Activated naive CD4-positive, alpha-beta T cell treated with anti-CD3 and anti-CD28 coated beads for 36 hours (primary cell): ENCODE data around the gene NECAP2. TPM values are rescaled to one million over a fixed set of nuclear protein-coding genes. Genes with fewer than 3 reads are reported as not detected.
A peak's percentile ranks its signal among the peaks of the same experiment; 100 is the strongest.
"Not testable (repeated sequence)": the region's sequence is repeated elsewhere in the genome, so short reads cannot be mapped to it uniquely, and the experiment has no call there.

Experiments
- CTCF ChIA-PET: fragments of 350-600 bp; sonication (Branson Sonifier 250); formaldehyde crosslinking; loops from one replicate; lab custom pipeline; 2021; ENCODE audit warnings: antibody characterized with exemption; lab: Charles Lee
- DNase-seq: peaks from one replicate; pipeline ENCODE4 v3.0.0-alpha.2; 2020
- H3K27ac Mint-ChIP-seq: one replicate; pipeline ENCODE4 v1.8.0; 2021; ENCODE audit warnings: mild to moderate bottlenecking, mixed read lengths
- H3K27me3 Mint-ChIP-seq: one replicate; pipeline ENCODE4 v1.8.0; 2021; ENCODE audit warnings: low read depth, mixed read lengths
- H3K36me3 Mint-ChIP-seq: one replicate; pipeline ENCODE4 v1.8.0; 2021; ENCODE audit warnings: low read depth, mixed read lengths
- H3K4me1 Mint-ChIP-seq: one replicate; pipeline ENCODE4 v1.8.0; 2021; ENCODE audit warnings: low read depth, mixed read lengths
- H3K4me3 Mint-ChIP-seq: one replicate; pipeline ENCODE4 v1.8.0; 2021; ENCODE audit warnings: mild to moderate bottlenecking, moderate library complexity, mixed read lengths
- H3K9me3 Mint-ChIP-seq: one replicate; pipeline ENCODE4 v1.8.0; 2021; ENCODE audit warnings: mixed read lengths
- intact Hi-C: fragments of 100-400 bp; cut with micrococcal nuclease; formaldehyde crosslinking; loops from one replicate; pipeline ENCODE4 v1.15.1; 2023
- total RNA-seq, 2 experiments: library from RNA; stranded (reverse); gene quantifications; one replicate each; pipeline ENCODE4 v1.2.3, GENCODE V29; 2021

Gene NECAP2
- total RNA-seq, 2 experiments from 2014 or later, result 53.3 to 53.4 TPM

DNA sequence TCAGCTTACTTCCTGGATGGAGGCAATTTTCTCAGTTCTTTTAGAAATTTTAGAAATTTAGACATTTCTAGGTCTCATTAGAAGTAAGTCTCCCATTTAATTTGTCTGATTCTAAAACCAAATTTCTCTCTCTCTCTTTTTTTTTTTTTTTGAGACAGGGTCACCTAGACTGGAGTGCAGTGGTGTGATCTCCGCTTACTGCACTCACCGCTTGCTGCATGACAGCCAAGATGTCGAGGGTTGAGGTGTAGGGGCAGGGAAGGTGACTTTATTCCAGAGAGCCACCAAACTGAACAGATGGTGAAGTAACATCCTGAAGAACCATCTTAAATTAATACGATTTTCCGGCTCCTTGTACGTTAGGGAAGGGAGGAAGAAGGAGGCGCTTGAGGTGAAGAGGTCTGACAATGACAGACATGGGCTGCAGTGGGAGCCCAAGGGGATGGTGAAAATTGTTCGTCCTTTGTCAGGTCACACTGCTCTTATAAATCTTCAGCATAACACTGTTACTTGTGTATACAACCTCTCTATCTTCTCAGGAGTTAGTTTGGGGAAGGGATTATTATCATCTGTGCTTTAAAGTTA, 68.4 kb downstream of the NECAP2 start:
- H3K4me3 Mint-ChIP-seq, CTCF ChIA-PET, intact Hi-C loops, H3K27ac Mint-ChIP-seq, H3K9me3 Mint-ChIP-seq, H3K4me1 Mint-ChIP-seq, H3K27me3 Mint-ChIP-seq, H3K36me3 Mint-ChIP-seq: not testable (repeated sequence)
- peak; percentile 44 for DNase-seq

Other genes with a start within 250 kb of the NECAP2 start
- gene ARHGEF19, start 228.1 kb upstream of the NECAP2 start, total RNA-seq, result 1 to 10 TPM; 5.3 to 5.9 TPM
- 1 to 10 TPM; 2.7 to 4.0 TPM for gene CPLANE2, start 203.5 kb upstream of the NECAP2 start, total RNA-seq
- gene FBXO42, start 88.2 kb upstream of the NECAP2 start, total RNA-seq, result 10 to 100 TPM in 1 of 2 experiments, 1 to 10 TPM in 1; 7.5 to 10.2 TPM
- gene SZRD1, start 73.5 kb upstream of the NECAP2 start, total RNA-seq, result 100 to 1,000 TPM; 169 to 179 TPM
- not detected for gene SPATA21, start 3.3 kb upstream of the NECAP2 start, total RNA-seq
- 1,000 to 10,000 TPM; 1,341 to 1,386 TPM for gene RNU1-1, start 73.6 kb downstream of the NECAP2 start, total RNA-seq
- 1 to 10 TPM; 1.6 to 1.9 TPM for gene NBPF1, start 172.8 kb downstream of the NECAP2 start, total RNA-seq
- gene RNU1-3, start 226.2 kb downstream of the NECAP2 start, total RNA-seq, result 1,000 to 10,000 TPM; 1,341 to 1,386 TPM